Renal pelvis (tissue), 4 donors: ENCODE data around the gene MASP1. TPM values are rescaled to one million over a fixed set of nuclear protein-coding genes. Genes with fewer than 3 reads are reported as not detected.
"Not testable (repeated sequence)": the region's sequence is repeated elsewhere in the genome, so short reads cannot be mapped to it uniquely, and the experiment has no call there.

Source experiments
- DNase-seq: peaks from one replicate; pipeline ENCODE4 v3.0.0-alpha.2; 2013
- polyA plus RNA-seq, 3 donors: library from polyadenylated mRNA; unstranded; fragments of 120-200 nt; gene quantifications; one replicate each; pipeline ENCODE4 v1.2.1, GENCODE V29; 2013; ENCODE audit not compliant: insufficient read length in 3 of 3

MASP1 gene
- polyA plus RNA-seq, 3 donors, result 8.5 to 11.3 (median 10.2) TPM

DNA sequence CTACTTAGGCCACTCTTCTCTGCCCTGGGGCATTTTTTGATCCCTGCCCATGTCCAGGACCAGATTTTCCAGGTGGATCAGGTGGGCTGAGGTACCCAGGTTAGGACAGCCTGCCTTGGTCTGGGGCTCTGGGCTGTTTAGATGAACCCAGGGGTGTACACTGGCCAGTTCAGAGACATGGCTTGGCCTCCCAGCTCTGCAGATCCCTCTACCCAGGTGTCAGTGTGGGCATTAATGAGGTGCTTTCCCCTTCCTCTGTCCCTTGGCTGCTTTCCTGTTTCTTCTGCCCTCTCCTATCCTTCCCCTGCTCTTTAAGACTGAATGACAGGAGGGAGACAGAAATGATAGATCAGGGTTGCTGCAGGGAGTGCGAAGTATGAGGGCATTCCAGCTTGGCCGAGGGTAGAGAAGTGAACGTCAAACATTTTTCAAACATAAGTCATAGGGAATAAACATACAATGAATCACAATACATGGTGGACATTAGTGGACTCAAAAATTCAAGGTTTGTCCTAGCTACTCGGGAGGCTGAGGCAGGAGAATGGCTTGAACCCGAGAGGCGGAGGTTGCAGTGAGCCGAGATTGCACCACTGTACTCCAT, 63.8 kb downstream of the MASP1 start:
- DNase-seq, result no peak

DNA sequence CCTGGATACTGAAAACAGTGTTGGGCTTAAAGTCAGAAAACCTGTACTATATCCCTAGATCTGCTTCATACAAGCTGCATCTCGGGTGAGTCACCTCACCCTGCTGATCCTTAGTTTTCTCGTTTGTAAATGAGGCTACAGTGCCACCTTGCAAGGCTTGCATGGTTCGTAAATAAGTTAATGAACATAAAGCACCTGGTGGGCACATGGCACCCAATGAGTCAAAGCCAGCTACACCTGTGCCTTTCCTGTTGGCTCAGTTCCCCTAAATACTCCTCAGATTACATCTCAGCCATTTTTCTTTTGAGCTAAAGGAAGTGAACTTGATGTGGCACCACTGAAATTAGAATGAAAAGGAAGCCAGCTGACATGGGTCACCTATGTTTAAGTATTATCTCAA, 67.7 kb downstream of the MASP1 start:
- DNase-seq, result peak; percentile 24

DNA sequence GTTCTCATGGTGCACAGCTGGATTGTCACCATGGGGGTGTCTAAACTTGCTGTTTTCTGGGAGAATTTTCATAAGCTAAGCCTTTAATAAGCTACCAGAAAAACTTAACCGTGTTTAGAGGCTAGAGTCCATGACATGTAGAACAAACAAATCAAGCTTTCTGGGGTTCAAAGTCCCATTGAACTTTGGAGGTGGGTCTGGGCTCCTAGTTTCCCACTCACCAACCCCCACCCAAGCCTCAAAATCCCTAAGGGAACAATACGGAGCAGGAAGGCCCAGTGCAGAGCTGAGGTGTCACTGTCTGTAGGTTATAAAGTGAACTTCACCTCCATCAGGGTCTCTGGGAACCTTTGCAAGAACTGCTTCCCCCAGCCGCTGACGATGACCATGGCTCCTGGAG, 68.7 kb downstream of the MASP1 start:
- DNase-seq, result no peak

DNA sequence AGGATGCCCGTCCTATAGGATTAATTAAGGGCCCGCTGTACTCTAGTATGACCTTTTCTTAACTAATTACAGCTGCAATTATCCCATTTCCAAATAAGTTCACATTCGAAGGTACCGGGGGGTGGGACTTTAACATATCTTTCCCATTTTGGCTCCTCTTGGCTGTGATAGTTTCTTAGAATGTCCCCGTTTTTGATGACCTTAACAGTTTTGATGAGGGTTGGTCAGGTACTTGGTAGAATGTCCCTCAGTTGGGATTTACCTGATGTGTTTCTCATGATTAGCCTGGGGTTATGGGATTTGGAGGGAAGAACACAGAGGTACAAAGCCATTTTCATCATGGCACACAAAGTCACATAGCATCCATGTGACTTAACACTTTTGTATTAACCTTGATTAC, 76.1 kb downstream of the MASP1 start:
- no peak for DNase-seq

DNA sequence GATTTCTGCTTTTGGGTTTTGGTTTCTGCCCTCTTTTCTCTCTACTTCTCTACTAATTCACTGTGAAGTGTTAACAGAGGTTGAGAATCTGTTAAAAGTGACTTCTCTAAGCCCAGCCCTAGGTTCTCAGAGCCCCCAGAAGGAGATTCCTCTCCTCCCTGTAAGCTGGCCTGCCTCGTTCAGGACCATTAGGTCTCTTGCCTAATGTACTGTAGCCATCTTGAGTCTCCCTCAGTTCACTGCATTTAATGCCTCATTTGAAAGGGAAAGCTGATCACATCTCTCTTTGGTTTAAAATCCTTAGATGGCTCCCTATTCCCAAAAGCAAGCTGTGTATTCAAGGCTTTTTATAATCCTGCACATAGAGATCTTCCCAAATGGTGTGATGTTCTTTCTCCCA, 77.9 kb downstream of the MASP1 start:
- peak; percentile 50 for DNase-seq

DNA sequence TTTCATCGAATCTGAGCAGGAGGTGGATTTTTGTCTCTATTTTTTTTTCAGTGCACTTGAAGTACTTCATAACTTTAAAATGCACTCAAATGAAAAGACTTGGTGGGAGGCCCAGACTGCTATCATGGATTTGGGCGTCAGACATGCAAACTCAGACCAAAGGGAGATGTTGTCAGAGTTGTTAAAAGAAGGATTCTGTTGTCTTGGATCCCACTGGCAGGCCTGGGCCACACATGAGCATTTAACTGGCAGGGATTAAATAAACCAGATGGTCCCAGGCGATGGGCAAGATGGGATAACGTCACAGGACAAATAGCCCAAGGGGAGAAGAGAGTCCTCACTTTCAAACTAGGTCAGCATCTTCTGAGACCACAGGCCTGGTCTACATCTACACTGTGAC, 78.8 kb downstream of the MASP1 start:
- no peak for DNase-seq

DNA sequence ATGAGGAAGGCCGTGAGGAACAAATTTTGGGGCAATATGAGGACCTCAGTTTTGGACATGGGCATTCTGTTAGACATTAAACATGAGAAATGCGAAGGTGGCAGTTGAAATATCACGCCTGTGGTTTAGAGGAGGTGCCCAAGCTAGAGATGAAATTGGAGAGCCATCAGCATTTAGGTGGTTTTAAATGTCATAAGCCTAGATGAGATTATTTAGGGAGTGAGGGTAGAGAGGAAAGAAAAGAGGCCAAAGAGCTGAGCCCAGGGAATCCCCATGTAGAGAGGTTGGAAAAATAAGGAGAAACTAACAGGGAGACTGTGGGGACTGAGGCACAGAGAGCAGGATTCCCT, 79.4 kb downstream of the MASP1 start:
- no peak for DNase-seq

DNA sequence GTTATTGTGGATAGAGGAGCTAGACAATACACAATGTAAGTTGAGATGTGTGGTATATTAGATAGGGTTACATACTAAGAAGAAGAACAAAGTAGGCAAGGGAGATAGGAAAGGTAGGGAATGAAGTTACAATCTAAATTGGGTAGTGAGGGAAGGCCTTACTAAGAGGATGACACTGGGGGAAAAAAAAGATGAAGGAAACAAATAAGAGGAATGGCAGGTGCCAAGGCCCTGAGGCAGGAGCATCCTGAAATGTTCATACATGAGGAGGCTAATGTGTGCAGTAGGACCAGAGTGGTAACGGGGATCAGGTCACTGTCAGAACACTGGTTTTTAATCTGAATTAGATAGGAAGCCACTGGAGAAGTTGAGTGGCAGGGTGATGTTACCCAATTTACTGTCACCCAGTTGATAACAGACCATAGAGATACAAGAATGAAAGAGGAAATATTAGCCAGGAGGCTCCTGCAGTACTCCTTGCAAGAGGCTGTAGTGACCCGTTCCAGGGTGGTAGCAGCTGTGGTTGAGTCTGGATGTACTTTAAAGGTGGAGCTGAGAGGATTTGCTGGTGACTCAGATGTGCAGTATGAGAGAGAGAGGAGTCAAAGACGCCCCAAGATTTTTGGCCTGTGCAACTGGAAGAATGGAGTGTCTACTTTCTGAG, 79.9 kb downstream of the MASP1 start:
- DNase-seq, result no peak

DNA sequence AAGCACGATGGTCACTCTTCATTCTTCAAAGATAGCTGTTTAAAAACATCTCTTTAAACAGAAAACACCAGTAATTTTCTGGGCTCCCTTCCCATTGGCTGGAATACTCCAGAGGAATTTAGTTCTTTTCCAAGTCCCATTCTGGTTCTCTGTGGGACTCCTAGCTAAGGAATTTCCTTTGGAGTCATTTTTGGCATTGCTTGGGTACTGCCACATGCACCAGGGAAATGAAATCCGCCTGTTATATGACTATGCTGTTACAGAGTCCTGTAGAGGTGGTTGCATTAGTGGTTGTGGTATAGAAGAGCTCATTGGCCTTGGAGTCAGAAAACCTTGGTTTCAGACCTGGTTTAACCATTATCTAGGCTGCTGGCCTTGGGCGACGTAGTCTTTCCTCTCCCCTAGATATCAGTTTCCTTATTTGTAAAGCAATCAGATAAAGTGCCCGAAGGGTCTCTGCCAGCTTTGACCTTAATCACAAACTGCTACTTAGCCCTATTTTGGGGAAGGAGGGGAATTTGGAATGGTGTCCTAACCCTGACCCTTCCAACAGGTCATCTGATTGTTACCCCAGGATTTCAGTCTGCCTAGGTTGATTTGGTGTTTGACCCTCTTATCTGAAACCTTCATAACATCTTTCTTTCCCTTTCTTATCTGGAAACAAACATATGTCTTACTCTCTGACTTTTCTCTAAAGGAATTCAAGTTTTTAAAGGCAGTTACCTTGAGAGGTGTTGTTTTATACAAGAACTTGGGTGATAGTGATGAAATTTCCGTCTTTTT, 80.8 kb downstream of the MASP1 start:
- no peak for DNase-seq

DNA sequence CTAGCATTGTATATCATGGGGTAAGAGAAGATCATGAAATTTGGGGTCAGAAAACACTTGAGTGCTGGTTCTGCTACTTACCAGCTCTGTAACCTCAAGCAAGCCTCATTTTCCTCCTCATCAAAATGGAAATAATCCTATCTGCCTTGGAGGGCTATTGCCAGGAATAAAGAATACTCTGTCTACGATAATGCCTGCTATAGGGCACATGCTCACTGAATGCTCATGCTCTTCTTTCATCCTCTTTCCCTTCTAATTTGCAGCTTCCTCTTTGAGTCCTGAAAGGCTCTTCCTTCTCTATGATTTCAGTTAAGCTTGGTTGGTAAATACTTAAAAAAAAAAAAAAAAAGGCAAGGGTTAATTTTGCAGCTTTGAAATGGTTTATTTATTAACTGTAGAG, 81.4 kb downstream of the MASP1 start:
- no peak for DNase-seq

DNA sequence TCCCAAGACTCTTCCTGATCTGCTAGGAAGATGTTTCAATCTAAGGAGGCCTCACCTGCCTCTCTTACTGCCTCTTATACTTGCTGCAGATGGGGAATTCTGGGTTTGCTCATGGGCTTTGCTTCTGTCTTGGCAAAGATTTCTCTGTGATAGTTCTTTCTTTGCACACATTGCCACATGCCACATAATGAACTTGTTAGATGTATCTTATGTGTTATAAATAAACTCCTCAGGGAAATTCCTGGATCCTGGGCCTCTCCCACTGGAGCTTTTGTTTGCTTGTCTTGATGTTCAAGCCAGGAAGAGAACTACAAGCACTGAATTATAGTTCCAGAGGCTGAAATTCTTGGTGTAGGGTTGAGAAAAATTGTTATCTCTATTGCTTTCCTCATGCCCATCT, 82.0 kb downstream of the MASP1 start:
- DNase-seq, result no peak

DNA sequence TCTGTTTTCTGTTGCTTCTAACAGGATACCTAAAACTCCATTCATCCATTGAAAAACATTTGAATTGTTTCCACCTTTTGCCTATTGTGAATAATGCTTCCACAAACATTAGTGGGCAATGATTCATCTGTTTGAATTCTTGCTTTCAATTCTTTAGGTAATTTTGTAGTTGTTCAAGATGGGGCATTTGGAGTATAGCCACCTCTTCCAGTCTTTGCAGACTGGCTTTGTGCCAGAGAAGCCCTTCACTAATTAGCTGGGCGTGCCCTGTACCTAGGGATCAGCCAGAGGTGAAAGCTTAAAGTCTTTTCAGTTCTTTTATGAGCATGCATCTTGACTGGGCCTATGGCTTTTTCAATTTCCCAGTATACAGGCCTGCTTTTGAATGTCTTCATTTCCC, 83.4 kb downstream of the MASP1 start:
- no peak for DNase-seq

DNA sequence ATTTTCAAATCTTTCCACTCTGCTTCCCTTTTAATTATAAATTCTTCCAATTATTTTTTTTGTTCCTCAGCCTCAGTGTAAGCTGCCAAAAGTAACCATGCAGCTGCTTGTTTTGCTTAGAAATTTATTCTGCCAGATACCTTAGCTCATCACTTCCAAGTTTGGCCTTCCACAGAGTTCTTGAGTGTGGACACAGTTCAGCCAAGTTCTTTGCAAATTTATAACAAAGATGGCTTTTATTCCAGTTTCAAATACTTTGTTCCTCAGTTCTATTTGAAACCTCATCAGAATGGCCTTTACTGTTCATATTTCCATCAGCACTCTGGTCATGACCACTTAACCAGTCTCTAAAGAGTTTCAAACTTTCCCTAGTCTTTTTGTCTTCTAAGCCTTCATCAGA, 83.9 kb downstream of the MASP1 start:
- no peak for DNase-seq

DNA sequence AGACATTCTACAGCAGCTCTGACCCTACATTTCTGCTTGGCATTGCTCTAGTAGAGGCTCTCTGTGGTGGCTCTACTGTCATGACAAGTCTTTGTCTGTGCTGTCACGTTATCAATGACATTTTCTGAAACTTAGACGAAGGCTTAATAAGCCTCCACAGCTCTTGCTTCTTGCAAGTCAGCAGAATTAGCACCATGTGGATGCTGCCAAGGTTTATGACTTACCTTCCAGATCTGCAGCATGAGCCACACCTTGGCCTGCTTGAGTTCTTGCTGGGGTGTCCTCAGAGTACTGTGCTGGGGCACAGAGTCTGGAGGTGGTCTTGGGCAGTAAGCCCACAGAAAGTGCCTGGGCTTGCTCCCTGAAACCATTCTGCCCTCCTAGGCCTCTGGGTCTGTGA, 84.5 kb downstream of the MASP1 start:
- DNase-seq, result no peak

DNA sequence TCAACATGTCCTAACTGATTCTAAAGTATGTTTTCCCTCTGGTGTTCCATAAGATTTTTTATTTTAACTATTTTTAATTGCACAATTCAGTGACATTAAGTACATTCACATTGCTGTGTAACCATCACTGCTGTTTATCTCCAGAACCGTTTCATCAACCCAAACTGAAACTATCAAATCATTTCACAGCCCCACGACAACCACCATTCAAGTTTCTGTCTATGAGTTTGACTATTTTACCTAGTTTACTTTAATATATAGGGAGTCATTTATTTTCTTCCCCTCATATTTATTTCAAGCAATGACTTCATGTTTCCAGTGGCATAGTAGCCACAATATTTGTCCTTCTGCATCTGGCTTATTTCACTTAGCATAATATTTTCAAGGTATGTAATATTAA, 85.9 kb downstream of the MASP1 start:
- no peak for DNase-seq

DNA sequence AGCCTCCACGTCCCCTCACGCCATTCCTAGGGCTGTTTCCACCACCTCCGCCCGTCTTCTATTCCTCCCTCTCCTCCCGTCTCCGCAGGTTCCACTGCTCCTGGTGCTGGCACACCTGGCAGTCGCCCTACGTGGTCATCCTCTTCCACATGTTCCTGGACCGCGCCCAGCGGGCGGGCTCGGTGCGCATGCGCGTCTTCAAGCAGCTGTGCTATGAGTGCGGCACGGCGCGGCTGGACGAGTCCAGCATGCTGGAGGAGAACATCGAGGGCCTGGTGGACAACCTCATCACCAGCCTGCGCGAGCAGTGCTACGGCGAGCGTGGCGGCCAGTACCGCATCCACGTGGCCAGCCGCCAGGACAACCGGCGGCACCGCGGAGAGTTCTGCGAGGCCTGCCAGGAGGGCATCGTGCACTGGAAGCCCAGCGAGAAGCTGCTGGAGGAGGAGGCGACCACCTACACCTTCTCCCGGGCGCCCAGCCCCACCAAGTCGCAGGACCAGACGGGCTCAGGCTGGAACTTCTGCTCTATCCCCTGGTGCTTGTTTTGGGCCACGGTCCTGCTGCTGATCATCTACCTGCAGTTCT, 92.0 kb downstream of the MASP1 start:
- DNase-seq, result not testable (repeated sequence)

DNA sequence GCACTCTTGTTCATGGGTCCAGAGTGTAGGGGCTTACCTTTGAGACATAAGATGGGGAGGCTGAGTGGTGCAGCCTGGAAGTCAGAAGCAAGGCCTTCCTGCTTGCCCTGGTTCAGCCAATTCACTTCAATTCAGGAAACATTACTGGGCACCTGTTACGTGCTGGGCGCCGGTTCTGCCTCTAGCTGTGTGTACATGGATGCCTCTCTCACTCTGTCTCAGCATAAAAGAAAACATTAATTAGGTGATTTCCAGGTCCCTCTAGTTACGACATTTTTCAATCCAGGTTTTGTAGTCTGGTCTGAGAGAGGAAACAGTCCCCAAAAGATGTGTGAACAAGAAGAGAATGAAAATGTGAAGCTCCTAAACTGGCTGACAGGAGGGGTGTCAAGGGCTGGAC, 93.0 kb downstream of the MASP1 start:
- no peak for DNase-seq

DNA sequence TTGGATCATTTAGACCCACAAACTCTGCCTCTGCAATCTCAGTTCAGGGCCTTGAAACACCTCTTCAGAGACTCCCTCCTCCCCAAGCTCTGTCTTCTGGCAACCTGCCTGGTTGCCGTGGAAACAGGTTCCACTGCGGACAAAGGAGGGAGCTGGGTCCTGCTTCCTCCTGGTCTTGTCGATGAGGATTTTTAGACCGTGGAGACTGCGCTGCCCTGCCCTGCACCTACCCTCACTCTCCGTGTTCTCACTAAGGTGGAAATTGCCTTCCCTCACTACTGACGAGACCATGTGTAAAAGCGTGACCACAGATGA, 94.2 kb downstream of the MASP1 start, which contains the start of gene RTP1:
RTP1 (plus strand) TSS at position 152 of the 315 bp plus-strand sequence; CDS start at position 182, 30 bp downstream.
- no peak for DNase-seq

DNA sequence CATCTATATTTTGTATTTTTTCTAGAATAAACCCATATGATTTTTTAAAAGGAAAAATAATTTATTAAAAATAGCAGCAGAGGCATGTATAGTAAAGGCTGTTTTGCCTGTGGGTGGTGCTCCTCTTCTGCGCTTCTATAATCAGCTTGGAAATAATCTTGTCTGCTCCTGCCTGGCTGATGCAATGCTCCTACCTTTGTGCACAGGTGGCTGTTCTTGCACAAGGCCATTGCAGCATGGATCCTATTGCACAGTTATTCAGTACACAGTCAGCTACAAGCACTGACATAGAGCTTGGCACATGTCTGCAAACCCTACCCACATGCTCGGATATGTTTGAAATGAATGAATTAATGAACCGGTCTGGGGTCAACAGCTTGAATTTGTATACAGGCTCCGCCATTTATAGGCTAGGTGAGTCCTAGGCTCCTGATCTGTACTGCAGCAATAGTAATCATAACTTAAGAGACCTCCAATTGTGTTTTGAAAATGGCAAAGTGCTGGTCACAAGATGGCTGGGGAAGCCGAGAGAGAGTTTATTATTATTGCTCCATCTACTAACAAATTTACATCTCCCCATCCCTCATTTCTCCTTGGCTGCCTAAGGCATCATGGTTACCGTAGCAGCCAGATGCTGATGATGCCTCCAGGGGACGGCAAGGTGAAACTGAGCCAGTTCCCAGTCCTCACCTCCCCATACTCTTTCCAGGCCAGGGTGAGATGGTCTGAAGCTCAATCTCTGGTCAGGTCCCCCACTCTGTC, 94.8 kb downstream of the MASP1 start:
- DNase-seq, result no peak

DNA sequence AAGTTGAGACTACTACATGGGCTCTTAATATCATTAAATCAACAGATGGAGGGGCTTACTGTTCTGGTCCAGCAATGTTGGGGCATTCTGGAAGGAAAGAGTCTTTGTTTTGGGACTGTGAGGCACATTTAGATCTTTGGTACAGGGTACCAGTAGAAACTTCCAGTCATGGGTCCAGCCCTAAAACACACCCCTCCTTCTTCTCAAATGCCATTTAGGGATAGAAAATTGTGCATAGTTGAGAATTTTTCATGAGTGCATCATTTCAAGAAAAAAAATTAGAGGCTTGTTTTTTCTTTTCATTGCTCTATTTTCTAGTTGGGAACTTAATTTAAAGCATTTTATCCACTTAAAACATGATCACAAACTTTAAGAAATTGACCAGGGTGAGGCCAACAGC, 98.4 kb downstream of the MASP1 start:
- DNase-seq, result no peak

DNA sequence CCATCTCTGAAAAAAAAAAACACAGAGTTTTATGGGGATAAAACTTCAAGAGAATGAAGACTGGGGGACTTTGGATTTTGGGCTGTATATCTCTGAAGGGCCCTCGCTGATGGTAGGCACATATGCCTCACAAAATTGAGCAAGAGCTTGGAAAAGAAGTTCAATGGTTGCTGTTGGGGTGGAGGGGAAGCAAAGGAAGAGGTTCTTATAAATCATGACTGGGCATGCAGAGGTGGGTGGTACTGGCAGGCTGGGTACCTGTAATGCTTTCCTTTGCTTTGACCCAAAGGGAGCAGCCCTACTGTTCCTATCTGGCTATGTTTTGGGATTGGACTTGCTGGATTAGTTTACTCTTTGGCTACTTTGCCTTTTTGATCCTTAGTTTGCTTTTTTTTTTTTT, 100.3 kb downstream of the MASP1 start:
- no peak for DNase-seq

DNA sequence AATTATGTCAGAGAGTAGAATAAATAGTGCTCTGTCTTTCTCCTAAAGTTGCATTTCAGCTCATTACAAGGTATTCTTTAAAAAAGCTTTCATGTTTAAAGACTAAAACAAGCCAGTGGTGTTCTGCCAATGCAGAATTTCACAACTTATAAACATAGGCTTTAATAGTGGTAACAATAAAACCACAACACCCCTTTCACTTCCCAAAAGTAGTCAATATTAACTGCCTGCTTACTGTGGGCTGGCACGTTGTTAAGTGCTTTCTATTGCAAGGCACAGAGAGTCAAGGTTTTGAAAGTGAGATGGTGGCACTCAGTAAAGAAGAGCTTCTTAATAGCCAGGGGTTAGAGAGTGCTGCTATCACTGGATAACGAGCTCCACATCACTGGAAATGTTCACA, 102.6 kb downstream of the MASP1 start:
- DNase-seq, result no peak
